Hepatocyte (in vitro differentiated cells): Measurements from ENCODE around the gene NDUFS1. TPM values are rescaled to one million over a fixed set of nuclear protein-coding genes. Genes with fewer than 3 reads are reported as not detected.

Source experiments
- DNase-seq: peaks from one replicate; pipeline ENCODE4 v3.0.0-alpha.2; 2016; ENCODE audit warnings: low spot score
- H2AFZ ChIP-seq: fragments of 200-600 bp; sonication (generic); 2 replicates; pipeline ENCODE4 v1.6.0; 2016; ENCODE audit warnings: antibody characterized with exemption, mild to moderate bottlenecking
- H3K27ac ChIP-seq: fragments of 200-600 bp; sonication (generic); 2 replicates; pipeline ENCODE4 v1.5.1; 2016; ENCODE audit warnings: mild to moderate bottlenecking
- H3K27me3 ChIP-seq: fragments of 200-600 bp; sonication (generic); 2 replicates; pipeline ENCODE4 v1.6.1; 2016
- H3K36me3 ChIP-seq: fragments of 200-600 bp; sonication (generic); replicated peaks from 2 replicates; pipeline ENCODE4 v1.5.1; 2016; ENCODE audit warnings: low read depth; ENCODE audit not compliant: insufficient read depth
- H3K4me1 ChIP-seq: fragments of 200-600 bp; sonication (generic); 2 replicates; pipeline ENCODE4 v1.5.1; 2016; ENCODE audit warnings: mild to moderate bottlenecking, moderate library complexity; ENCODE audit not compliant: insufficient read depth
- H3K4me2 ChIP-seq: fragments of 200-600 bp; sonication (generic); 2 replicates; pipeline ENCODE4 v1.6.0; 2016
- H3K4me3 ChIP-seq: fragments of 200-600 bp; sonication (generic); 2 replicates; pipeline ENCODE4 v1.5.1; 2016; ENCODE audit warnings: mild to moderate bottlenecking
- H3K79me2 ChIP-seq: fragments of 200-600 bp; sonication (generic); 2 replicates; pipeline ENCODE4 v1.6.0; 2017; ENCODE audit warnings: mild to moderate bottlenecking
- H3K9me2 ChIP-seq: fragments of 200-600 bp; sonication (generic); replicated peaks from 2 replicates; pipeline ENCODE4 v1.6.0; 2017; ENCODE audit warnings: mild to moderate bottlenecking; ENCODE audit not compliant: insufficient read depth
- H3K9me3 ChIP-seq: fragments of 200-600 bp; sonication (generic); 2 replicates; pipeline ENCODE4 v1.5.1; 2016; ENCODE audit warnings: low read depth, mild to moderate bottlenecking
- H4K20me1 ChIP-seq: fragments of 200-600 bp; sonication (generic); 2 replicates; pipeline ENCODE4 v1.6.0; 2016; ENCODE audit warnings: mild to moderate bottlenecking; ENCODE audit not compliant: insufficient read depth, poor library complexity, severe bottlenecking
- CTCF ChIP-seq: fragments of 200-600 bp; sonication (generic); IDR thresholded peaks from 2 replicates; pipeline ENCODE4 v1.5.1; 2016; ENCODE audit warnings: antibody characterized with exemption, mild to moderate bottlenecking; ENCODE audit not compliant: poor library complexity
- EZH2 ChIP-seq: fragments of 200-600 bp; sonication (generic); IDR thresholded peaks from 2 replicates; pipeline ENCODE4 v1.6.1; 2016; ENCODE audit warnings: antibody characterized with exemption, mild to moderate bottlenecking, borderline replicate concordance
- EZH2phosphoT487 ChIP-seq: fragments of 200-600 bp; sonication (generic); IDR thresholded peaks from one replicate; pipeline ENCODE4 v1.6.1; 2018; ENCODE audit warnings: antibody characterized with exemption, mild to moderate bottlenecking, low read depth, moderate library complexity; ENCODE audit not compliant: unreplicated experiment, severe bottlenecking
- WGBS: methylation state at CpG from one replicate; pipeline ENCODE4 v1.1.6; 2016; ENCODE audit warnings: low lambda C conversion rate; ENCODE audit errors: missing lambda C conversion rate; 5-methylcytosine and 5-hydroxymethylcytosine counted together
- polyA plus RNA-seq: library from polyadenylated mRNA; unstranded; fragments of >200 nt; fragmentation: Nextera tagmentation; extraction: Ambion mirVana; gene quantifications from 2 replicates; pipeline ENCODE4 v1.2.1, GENCODE V29; 2016
- total RNA-seq: library from RNA; depleted of rRNA; stranded (reverse); fragments of >200 nt; gene quantifications from 2 replicates; pipeline ENCODE4 v1.2.3, GENCODE V29; 2014

The NDUFS1 gene
- total and polyA plus RNA-seq, 2 experiments from 2014 or later: 46.5 to 121 TPM

GRCh38 chr2:206116278-206116677, 43.0 kb downstream of the NDUFS1 start:
- H2AFZ ChIP-seq: no peak overlapping the region
- no peaks in the 10 kb centered on the region for H3K36me3 ChIP-seq
- no peak overlapping the region for H3K27ac ChIP-seq
- no peaks in the 10 kb centered on the region for H3K4me1 ChIP-seq
- no peaks in the 10 kb centered on the region for H3K9me3 ChIP-seq
- 98% methylated on average over 21 of the region's 21 CpGs for WGBS
- no peaks in the 10 kb centered on the region for H3K79me2 ChIP-seq
- H3K9me2 ChIP-seq: no peaks in the 10 kb centered on the region
- TF ChIP-seq CTCF (no peak), EZH2phosphoT487 (no peak), EZH2 (no peak)
- H4K20me1 ChIP-seq: no peaks in the 10 kb centered on the region
- H3K27me3 ChIP-seq: no peaks in the 10 kb centered on the region
- H3K4me3 ChIP-seq: no peak overlapping the region
- no peak overlapping the region for H3K4me2 ChIP-seq
- DNase-seq: no peak

DNA sequence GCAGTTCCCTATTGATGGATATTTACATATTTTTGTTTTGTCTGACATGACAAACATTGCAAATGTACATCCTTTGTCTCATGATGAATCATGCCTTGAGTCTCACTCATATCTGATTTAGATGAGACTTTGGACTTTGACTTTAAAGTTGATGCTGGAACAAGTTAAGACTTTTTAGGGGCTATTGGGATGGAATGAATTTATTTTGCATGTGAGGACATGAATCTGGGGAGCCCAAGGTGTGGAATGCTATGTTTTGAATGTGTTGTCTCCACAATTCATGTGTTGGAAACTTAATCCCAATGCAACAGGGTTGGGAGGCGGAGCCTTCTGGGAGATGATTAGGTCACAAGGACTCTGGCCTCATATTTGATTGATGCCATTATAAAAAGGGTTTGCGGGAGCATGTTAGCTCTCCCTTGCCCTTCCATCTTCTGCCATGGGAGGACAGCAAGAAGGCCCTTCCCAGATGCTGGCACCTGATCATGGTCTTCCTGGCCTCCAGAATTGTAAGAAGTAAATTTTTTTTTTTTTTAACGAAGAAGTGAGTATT, 44.1 kb downstream of the NDUFS1 start:
- TF ChIP-seq EZH2 (no peak), CTCF (no peak), EZH2phosphoT487 (no peak)
- Histone ChIP-seq H3K9me3 (no peaks in the 10 kb centered on the region), H3K27ac (no peak overlapping the region), H3K4me1 (no peaks in the 10 kb centered on the region), H3K79me2 (no peaks in the 10 kb centered on the region), H3K4me3 (no peak overlapping the region), H4K20me1 (no peaks in the 10 kb centered on the region), H3K4me2 (no peak overlapping the region), H3K9me2 (no peaks in the 10 kb centered on the region), H2AFZ (no peak overlapping the region), H3K27me3 (no peaks in the 10 kb centered on the region), H3K36me3 (no peaks in the 10 kb centered on the region)
- WGBS: 95% methylated on average over 3 of the region's 3 CpGs
- peak; percentile 8 for DNase-seq

DNA sequence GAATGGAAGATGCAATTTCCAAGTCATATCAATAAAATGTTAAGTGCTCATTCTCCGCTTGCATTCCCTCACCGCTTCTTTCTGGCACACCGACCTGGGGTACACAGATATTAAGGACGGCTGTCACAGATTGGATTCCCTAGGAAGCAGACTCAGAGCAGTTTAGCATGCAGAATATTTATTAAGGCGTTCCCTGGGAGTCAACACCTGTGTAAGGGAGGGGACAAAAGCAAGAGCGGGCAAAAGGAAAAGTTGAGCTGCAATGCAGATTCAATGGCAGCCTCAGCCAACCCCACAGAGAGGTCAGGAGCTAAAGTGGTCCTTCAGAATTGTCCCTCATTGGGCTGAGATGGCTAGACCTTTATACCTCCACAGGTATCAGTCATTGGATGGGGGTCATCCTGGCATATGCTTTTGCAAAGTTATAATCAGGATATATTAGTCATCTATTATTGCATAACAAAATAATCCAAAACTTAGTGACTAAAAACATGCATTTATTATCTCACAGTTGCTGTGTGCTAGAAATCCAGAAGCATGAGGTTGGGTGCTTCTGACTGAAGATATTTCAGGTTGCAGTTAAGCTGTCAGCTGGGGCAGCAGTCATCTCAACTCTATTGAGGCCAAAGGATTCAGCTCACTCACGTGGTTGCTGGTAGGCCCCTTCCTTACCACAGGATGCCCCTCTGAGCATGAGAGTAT, 46.2 kb downstream of the NDUFS1 start:
- Histone ChIP-seq H2AFZ (no peak overlapping the region), H4K20me1 (no peaks in the 10 kb centered on the region), H3K9me2 (no peaks in the 10 kb centered on the region), H3K27me3 (no peaks in the 10 kb centered on the region), H3K9me3 (no peaks in the 10 kb centered on the region), H3K79me2 (no peaks in the 10 kb centered on the region), H3K27ac (no peak overlapping the region), H3K4me3 (no peak overlapping the region), H3K4me1 (no peaks in the 10 kb centered on the region), H3K36me3 (no peaks in the 10 kb centered on the region), H3K4me2 (no peak overlapping the region)
- TF ChIP-seq CTCF: no peak
- DNase-seq: no peak
- 92% methylated on average over 7 of the region's 7 CpGs for WGBS
